NCI-H187 treated with DMSO at 0.1 percent for 48 hours (cell line): ENCODE measurements around the gene GSE1.

Source experiments
- DNase-seq: peaks from one replicate; lab custom pipeline; 2025; lab: John Stamatoyannopoulos, UW

GSE1 gene

DNA sequence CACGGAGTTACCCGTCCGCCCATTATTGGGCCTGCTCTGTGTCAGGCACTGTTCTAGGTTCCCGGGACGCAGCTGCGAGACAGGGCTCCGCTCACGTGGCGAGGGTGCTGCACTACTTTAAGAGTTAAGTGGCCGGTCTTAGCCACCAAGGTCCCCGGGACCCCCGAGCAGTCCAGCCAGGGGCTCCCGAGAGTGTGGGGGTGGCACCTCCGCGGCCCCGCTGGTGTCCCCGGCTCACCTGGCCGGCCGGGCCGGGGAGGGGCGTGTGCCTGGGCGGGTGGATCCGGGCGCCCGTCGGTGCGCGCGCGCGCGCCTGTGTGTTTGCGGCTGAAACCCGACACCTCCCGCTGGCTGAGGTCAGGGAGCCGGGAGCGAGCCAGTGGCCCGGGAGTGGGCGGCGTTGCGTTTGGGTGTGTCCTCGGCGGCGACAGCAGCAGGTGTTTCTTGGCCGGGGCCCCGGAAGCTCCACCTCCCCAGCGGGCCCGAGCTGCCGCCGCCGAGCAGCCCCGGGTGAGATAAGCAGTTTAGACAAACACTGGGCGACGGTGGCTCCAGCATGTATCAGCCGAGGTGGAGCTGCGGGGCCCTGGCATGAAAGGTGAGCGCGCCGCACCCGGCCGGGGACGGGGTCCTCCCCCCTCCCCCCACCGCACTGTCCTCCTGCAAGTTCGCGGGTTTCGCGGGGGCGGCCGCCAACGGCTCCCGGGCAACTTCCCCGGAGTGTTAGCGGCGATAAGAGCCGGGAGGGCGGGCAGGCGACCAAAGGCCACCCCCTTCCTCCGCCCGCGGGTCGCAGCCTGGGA, at the start of gene GSE1:
TSS of gene GSE1 (plus strand) at position 522 of the 803 bp plus-strand sequence. CDS start at position 592, 70 bp downstream.
- no peak for DNase-seq

DNA sequence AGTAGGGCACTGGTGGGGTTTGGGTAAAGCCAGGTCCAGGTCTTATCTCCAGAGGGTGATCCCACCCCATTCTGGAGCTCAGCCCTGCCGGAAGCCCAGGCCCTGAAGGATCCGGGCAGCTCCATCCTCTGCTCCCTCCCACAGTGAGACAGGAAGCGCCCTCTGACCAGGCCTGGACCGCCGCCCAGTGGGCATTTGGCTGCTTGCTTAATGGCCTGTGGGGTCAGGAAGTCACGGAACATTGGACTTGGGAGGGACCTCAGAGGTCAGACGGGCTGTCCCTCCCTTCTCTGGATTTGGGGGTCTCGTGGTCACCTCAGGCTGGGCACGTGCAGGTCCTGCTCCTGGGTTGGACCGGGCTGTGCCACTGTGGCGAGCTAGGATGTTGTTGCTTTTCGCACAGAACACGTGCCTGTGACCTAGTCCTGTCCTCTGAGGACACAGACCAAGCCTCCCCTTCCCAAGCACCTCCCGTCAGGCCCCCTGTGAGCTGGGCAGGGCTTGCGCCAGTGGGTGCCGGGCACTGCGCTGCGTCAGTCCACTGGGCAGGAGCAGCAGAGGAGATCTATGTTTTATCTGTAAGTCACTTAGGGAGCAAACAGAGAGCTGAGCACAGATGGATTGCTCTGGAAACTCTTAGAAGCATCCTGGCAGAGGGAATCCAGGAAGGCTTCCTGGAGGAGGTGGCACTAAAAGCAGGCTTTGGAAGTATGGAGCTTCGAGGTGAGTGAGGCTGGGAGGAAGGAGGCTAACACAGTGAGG, 49.4 kb upstream of the GSE1 start:
- DNase-seq = no peak

DNA sequence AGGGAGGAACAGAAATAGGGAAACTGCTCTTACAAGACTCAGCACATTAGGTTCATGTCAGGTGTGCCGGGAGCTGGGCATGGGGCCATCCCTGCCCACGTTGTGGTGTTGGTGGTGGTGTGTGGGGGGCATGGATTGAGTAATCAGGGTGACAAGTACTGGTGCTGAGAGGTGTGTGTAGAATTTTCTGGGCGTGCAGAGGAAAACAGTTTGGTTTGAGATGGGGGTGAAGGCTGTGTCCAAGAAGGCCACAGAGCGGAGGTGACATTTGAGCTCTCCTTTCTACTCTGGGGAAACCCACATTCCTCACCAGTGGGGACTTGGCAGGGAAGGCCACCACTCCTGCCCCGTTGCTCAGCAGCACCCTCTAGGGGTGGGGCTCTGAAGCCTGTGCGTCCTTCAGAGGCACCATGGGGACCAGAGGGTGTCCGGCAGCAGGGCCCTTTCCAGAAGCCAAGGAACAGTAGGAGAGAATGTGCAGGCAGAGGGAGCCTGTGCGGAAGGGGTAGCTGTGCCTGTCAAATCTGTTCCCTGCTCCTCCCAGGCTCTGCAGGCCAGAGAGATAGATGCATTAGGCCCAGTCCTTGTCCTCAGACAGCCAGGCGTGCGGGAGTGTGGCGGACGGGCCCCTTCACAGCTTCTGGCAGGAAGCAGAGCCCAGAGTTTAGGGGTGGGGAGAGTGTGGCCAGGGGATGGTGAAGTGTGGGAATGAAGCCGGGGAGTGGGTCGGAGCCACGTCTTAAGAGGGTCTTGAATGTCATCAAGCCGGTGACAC, 48.7 kb upstream of the GSE1 start:
- DNase-seq = no peak

DNA sequence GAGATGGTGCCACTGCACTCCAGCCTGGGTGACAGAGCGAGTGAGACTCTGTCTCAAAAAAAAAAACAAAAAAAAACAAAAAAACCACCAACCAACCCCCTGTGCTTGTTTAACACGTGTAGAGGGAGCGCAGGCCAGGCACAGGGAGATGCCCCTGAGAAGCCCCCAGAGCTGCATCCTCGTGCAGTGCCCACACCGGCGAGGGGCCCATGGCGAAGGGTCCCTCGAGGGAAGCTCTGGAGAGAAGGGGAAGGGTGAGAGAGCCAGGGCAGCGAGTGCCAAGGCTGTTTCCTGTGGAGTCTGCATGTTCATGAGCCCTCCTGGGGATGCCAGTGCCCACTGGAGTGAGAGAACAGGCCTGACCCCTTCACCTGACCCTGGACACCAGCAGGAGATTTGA, 47.8 kb upstream of the GSE1 start:
- DNase-seq = no peak

DNA sequence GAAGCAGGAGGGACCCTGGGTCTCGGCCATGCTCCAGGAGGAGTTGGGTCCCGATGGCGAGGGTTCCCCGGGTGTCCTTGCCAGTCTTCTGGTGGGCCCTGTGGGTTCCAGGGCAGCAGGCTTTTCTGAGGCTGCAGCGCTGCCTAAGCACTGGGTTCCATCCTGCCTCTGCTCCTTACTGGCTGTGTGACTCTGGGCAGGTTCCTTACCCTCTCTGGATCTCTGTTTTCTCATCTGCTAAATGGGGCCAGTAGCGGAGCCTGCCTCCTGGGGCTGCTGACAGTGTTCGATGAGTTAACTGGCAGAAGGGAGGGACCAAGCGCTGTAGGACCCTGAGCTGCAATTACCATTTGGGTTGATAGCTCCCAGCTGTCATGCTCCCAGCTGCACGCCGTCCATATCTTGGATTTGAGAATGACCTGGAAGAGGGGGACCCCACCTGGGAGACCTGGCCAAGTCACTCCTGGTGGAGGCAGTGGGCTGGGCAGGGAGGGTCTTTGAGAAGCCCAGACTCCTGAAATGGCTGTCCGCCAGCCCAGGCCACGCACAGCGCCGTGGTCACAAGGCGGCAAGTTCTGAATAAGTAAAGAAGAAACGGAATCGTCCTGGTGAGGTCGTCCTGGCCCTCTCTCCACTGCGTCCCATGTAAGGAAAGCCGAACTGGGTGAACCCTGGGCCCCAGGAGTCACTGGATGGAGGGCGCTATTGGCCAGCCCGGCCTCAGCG, 47.2 kb upstream of the GSE1 start:
- DNase-seq = no peak

DNA sequence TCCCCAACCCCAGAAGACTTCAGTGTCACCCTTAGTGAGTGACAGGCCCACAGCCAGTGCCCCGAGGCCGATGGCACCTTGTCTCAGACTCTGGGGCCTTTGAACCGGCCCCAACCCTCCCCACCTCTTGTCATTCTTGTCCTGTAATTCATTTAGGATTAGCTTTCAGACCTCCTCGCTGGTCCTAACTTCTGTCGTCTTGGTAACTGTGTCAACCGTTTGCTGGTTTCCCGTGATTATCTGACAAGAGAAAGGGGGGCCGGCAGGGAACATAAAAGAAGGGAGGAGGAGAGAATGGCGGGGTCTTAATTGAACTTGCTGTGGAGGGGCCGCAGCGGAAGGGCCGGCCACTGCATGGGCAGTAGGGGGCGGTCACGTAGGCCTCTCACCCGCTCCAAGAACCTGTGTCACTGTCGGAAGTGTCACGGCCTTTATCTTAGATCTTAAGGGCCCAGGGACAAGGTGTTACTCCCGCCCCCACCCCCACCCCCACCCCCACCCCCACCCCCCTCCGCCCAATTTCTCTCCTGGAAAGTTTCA, 46.5 kb upstream of the GSE1 start:
- no peak for DNase-seq

DNA sequence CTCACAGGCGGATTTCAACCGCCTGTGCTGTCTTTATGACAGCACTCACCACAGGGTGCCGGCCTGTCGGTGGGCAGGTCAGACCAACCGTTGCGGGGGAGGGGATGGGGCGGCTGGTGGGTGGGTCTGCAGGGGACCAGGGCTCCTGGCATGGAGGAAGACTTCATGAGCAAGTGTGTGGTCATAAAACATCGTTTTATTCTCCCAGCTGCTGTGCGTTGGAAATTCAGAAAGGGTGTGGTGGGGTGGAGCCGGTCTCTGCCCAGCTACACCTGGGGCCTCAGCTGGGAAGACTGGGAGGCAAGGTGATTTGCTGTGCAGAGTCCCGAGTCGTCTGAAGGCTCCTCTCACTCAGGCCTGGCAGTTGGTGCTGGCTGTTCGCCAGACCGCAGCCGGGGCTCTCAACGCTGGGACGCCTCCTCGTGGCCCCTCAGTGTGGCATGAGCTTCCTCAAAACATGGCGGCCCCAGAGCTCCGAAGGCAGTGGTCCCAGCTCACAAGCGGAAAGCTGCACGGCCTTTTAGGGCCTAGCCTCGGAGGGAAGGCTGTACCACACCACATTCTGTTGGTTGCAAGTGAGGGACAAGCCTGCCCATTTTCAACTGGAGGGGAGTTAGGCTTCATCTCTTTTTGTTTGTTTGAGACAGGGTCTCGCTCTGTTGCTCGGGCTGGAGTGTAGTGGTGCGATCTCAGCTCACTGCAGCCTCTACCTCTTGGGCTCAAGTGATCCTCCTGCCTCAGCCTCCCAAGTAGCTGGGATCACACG, 45.8 kb upstream of the GSE1 start:
- no peak for DNase-seq

DNA sequence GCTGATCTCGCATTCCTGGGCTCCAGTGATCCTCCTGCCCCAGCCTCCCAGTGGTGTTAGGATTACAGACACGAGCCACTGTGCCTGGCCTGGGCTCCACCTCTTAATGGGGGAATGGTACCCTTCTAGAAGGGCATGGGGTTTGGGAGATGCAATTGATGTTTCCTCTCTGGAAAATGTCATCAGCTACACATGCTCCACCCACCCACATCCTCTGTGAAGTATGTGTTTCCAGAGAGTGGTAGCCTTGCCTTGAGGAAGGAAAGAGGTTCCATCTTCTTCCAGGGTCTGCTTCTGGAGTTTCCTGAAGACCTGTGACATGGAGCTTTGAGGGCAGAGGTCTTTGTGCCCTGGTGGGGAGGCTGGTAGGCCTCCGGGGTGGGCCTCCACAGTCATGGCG, 45.2 kb upstream of the GSE1 start:
- no peak for DNase-seq

DNA sequence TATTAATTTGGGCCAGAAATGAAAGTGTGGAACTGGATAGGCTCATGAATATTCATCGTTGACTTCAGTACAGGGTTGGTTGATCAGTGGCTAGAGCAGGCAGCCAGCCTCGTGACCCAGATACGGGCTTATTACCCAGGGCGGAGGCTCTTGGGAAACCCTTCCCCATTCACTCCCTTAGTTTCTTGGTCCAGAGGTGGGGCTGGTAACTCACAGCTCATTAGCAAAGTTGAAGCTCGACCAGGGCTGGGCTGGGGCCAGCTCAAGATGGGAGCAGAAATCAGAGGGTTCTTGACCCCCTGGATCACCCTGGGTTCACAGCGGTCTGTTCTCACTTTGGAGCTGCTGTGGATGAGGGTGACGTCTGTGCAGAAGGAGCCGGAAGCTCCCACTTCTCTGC, 44.6 kb upstream of the GSE1 start:
- no peak for DNase-seq

DNA sequence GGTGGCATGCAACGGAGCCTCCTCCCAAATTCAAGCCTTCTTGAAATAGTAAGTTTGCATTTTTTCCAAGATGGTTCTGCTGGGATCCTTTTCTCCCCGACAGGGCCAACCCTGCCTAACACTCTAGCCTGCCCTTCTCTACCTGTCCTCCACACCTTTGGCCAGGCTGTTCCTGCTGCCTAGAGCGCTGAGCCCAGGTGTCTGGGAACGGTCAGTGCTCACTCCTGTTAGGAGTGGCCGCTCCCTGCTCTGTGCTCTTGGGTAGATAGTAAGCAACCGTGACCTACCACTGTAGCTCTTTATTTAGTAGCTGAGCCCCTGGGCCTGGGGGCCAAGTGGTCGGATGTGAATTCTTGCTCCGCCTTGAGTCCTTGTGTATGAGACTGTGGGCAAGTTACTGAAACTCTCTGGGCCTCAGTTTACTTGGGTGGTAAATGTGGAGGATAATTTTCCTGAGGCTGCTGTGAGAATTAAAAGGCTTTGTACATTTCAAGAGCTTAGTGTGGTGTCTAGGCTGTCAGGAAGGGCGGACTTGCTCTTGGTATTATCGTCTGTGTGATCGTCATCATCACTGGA, 44.0 kb upstream of the GSE1 start:
- no peak for DNase-seq

DNA sequence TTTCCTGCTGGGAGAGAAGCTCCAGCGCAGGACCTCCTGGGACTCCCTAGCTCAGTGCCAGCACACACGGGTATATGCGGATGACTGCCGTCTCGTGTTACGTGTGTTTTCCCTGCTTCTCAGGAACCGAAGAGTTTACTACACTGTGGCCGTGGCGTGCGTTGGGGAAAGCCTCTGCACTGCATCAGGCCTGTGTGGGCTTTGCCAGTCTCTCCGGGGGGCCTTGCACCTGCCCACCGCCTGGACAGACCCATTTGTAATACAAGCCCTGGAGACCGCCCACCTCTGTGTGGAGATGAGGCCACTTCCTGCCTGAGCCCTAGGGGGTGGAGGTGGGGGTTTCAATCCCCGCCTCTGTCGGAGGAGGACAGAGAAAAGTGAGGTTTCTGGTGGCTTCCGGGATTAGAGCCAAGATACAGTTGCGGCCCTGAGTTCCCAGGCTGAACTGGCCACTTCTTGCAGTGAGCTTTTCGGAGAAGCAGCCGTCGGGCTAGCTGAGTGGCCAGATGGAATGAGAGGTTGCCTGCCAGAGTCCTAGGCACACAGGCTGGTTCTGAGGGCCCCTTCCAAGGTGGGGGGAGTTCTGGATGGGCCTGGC, 43.4 kb upstream of the GSE1 start:
- no peak for DNase-seq

DNA sequence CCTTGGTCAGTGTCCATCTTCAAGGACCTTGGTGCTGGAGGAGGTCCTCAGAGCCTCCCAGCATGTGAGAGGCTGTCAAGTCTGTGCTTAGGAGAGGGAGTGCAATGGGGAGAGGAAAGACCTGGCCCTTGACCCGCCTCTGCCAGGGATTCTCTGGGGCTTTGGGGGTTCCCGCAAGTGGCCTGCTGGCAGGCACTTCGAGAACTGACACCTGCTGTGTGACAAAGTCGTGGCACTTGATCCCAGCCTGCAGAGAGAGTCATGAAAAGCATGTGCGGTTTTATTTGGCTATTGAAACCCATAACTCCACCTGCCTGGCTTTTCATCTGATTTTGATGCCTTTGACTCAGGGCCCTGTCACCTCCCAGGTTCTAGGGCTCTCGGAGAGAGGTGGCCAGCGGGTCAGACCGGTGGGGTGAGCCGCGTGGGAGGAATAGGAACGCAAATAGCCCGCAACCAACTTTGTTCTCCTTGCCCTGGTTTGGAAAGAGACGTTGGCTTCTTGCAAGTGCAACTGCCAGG, 42.8 kb upstream of the GSE1 start:
- no peak for DNase-seq

DNA sequence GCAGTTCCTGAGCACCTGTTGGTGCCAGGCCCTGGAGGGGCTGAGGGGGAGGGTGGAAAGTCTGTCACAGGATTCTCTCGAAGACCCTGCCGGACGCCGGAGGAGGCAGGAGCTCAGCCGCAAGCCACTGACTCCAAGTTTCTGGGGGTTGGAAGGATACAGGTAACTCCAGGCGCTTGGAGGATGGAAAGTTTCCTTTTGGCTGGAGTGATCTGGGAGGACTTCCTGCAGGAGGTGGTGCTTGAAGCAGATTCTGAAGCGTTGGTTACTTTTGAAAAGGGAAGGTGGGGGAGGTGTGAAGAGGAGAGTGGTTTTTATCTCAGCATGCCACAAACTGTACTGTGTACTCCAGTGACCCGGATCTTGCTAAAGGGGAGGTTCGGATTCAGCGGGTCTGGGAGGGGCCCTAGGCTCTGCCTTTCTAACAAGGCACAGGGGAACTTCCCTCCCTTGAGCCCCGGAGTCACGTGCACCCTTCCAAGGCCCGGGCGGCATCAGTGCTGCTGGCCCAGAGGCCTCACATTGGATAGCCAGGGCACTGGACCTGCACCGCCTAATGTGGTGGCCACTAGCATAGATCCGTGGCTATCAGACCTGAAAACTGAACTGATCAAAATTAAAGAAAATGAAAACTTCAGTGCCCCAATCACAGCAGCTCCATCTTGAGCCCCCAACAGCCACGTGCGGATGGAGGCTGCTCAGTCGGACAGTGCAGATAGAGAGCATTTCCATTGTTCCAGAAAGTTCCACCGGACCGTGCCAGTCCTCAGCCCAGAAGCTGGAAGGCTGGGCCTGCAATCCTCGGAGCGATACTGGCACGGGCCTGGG, 42.2 kb upstream of the GSE1 start:
- no peak for DNase-seq

DNA sequence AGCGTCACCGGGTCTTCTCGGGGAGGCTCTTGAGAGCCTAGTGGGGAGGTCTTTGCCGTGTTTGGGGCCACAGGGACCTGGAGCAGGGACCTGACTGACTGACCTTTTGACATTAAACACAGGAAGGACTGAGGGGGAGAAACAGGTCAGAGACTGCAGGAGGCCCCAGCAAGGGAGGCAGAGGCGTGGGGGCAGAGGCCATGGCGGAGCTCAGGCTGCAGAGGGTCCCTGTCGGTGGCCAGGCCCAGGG, 41.6 kb upstream of the GSE1 start:
- DNase-seq = no peak

DNA sequence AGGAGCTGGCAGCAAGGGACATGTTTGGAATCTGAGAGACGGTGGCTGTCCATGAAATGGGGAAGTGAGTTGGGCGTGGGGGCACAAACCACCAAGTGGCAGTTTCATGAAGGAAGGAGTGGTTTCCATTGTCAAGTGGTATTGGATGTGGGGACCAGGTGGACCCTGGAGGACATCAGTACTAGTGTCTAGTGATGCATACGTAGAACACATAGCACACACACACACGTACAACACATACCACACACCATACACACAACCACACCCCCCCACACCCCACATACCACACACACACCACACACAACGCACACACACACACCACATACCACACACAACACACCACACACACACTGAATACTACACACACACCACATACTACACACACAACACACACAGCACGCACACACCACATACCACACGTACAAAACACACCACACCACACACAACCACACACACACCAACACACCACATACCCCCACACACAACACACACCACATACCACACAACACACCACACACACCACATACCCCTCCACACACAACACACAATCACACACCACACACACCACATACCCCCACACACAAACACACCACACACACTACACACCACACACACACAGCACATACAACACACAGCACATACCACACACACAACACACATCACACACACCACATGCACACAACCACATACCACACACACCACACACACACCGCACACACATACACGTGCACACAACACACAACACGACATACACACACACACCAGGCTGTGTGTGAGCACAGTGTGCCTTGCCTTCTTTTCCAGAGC, 41.1 kb upstream of the GSE1 start:
- no peak for DNase-seq

DNA sequence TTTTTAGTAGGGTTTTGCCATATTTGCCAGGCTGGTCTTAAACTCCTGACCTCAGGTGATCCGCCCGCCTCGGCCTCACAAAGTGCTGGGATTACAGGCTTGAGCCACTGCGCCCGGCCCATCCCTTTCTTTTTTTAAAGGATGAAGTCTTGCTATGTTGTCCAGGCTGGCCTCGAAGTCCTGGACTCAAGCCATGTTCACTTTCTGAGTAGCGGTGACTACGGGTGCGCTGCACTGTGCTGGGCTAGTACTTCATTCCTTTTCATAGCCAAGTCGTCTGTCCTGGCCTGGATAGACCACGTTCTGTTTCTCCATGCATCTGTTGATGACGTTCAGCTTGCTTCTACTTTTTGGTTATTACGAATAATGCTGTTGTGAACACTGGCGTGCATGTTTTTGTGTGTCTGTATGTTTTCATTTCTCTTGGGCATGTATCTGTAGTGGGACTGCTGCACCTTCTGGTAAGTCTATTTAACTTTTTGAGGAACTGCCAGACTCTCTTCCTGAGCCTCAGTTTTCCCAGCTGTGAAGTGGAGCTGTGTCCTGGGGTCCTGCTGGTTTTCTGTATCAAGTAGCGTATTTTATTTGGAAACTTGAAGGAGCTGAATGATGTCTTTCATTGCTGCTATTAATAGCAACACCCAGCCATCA, 40.0 kb upstream of the GSE1 start:
- no peak for DNase-seq

DNA sequence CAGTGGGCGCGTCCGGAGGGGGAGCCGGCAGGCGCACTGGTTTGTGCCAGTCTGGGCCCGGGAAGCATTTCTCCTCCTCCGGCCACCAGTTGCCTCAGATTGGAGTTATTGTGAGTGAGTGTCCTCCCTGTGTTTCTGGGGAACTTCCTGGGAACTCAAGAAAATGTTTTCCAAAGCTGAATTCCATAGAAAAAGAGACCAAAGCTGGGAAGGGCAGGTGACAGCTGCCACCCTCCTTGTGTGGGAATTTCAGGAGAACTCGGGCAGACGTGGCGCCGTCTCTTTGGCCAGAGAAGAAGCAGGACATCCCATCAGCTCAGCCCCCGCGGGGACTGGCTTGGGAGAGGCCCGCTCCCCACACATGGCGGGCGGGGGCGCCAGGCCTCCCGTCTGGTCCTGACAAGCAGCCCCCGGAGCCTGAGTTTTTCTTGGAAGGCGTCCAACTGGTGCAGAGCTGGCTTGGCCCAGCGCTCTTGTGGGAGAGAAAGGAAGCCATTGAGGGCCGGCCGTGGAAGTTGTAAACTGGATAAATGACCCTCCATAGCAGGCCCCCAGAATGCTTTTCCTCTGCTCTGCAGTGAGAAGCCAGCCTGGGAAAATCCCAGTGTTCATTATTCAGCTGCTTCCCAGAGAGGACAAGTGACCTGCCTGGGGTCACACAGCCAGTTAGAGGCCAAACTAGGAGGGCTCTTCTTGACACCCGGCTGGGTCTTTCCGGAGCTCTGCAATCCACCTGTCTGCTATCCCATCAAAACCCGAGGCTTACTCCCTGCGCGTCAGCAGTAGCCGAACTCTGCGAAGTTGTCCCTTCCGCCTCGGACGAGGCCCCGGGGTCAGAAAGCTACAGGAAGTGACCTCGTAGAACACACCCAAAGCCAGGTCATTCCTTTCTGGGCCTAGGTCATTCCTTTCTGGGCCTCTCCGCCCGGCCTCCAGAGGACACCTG, 39.2 kb upstream of the GSE1 start:
- no peak for DNase-seq
